HG02798 (cell line): ENCODE results near the gene TKT.

ENCODE experiments used
- ATAC-seq: cut with Tn5 transposase; IDR thresholded peaks from one replicate; pipeline ENCODE4 v1.9.1; 2021; ENCODE audit warnings: mild to moderate bottlenecking; ENCODE audit not compliant: unreplicated experiment, poor library complexity

The TKT gene

DNA sequence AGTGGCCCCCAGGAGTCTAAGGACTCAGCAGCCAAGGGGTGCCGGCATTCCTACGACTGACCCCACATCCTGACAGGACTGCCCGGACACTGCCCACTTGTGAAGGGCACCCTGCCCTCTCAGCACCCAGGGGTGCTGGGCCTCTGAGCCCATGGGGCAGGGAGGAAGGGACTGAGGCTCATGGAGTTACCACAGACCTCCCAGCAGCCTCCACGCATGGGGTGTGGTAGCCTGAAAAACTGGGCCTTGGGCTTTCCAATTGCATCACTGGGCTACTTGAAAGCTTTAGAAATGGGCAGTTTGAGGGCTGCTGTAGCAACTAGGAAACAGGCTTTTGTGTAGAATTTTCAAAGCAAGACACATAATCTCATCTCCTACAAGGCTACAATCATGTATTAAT lies 13.2 kb downstream of the TKT start:
- ATAC-seq = no peak

DNA sequence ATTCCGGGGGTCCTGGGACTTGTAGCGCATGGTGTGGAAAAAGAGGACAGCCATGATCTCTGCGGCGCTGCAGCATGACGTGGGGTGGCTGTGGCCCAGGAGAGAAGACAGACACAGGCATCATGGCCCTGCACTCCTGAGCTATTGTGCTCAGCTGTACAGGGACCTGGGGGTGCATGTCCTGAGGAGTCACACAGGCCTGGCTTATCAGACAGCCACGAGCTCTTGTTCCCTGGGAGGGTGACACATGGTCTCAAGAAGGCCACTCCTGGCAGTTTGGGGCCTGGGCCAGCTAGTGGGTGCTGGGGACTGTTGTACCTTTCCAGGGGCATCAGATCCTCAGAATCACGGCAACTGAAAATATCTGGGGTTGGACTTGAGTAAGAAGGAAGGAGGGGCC lies 13.7 kb downstream of the TKT start:
- no peak for ATAC-seq

DNA sequence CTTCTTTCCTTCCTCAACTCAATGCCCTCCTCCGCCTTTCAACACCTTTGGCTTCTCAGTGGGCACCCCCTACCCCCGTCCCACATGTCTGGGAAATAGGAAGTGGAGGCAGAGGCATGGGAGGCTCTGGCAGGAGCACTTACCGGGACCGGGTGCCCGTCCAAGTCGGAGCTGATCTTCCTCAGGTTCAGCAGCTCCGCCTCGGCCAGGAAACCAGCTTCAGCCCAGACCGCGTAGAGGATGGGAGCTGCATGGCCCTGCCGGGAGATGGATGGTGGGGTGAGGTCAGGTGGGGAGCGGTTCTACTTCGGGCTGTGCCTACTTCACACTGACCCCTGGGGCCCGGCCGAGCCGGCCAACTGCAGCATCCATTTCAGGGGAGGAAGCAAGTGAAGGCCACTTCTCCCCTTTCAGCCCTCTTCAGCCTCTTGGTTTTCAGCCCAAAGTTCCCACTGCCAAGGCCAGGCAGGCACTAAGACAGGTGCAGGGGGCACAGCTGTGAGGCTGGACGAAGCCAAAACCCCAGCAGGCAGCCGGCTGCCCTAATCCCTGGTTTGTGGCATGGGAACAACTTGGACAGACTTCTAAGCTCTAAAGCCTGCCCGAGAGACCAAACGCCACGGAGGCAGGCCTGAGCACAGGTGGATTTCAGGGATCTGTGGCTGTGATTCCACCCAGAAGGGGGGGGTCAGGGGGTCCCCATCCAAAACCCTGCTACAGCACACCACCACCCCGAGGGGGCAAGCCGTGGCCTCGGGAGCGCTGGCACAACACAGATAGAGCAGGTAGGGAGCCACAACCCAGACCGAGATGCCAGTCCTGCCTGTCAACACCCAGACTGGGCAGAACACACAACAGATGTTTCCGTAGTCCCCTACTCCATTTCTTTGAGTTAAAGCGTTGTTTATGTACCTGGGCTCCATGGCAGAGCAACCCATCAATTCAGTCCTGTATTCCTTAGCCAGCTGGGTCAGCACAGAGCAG lies 14.5 kb downstream of the TKT start:
- ATAC-seq = no peak

DNA sequence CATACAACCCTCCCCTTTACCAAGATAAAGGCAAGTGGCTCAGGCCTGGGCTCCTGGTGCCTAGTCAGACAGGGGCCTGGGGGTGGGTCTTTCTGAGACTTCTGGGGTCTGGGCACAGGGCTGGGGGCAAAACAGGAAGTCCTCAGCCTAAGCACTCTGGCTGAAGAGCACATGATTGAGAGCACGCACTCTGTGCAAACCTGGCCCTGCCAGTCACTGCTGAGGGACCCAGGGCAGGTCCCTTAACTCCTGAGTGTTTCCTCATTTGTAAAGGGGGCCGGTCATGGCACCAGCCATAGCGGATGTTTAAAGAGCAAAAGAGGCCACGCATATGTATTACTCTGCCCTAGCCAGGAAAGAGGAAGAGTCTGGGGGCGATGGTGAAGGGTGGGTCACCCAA lies 16.0 kb downstream of the TKT start:
- ATAC-seq = no peak

DNA sequence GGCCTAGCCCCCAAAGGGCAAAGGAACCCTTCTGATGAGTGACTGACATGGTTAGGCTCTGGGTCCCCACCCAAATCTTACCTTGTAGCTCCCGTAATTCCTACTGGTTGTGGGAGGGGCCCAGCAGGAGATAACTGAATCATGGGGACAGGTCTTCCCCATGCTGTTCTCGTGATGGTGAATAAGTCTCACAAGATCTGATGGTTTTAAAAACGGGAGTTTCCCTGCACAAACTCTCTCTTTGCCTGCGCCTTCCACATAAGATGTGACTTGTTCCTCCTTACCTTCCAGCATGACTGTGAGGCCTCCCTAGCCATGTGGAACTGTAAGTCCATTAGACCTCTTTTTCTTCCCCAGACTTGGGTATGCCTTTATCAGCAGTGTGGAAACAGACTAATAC lies 16.9 kb downstream of the TKT start:
- ATAC-seq = no peak

DNA sequence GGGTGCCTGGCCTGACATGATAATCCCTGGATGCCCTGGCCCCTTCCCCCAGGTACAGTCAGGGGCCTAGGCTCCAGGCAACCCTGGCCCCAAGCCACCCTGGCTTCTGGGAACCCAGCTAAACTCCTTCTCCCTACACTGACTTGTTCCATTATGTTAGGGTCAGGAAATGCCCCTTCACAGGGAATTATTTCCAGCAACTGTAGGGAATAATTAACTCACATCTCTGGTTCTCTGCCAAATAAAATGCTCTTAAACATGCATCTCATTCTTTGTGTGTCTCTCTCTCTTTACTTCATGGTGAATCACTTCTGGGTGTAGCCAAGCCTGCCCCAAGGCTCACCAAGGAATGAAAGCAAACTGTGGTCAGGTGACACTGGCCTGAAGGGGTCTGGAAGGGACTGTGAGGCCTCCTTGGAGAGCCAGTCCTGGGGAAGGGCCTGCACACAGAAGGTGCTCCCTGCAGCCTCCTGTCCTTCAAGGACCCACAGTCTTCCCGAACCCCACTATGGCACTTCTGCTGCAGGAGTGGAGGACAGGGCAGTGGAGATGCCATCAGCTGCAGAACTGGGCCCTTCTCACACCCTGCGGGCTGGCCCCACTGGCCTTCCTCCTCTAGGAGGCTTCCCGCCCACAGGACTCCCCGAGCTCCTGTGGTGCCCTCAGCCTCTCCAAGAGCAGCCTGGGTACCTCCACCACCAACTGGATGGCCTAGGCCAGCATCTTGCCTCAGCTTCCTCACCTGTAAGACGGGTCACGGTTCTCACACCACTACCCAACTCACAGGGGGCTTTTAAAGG lies 17.6 kb downstream of the TKT start:
- no peak for ATAC-seq

DNA sequence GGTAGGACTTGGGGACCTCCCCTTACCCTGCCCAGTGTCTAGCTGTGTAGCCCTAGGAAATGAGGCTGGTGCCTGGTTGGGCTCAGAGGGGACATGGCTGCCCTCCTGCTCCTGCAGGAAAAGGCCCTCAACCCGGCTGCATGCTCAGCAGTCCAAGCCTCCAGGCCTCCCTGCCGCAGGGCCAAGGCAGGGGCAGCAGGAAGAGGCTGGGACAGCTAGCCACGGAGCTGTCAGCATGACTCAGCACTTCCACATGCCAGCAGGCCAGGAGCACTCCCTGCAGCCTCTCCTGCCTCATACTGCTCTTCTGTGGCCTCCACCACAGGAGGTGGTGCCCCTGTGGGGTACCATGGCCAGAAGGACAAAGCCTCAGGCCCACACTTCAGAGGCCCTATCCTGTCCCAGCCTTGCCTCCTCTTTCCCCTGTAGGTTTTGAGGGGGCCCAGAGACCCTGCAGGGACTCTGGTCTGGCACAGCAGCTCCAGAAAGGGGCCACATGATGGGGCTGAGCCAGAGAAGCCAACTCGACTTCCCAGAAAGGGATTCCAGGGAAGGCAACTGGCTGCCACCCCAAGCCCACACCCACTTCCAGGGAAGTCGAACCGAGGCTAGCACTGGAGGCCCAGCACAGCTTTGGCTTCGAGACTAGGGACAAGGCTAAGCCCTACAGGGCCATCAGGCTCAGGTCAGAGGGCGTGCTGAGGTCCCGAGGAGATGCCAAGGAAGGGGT lies 19.5 kb downstream of the TKT start:
- no peak for ATAC-seq

DNA sequence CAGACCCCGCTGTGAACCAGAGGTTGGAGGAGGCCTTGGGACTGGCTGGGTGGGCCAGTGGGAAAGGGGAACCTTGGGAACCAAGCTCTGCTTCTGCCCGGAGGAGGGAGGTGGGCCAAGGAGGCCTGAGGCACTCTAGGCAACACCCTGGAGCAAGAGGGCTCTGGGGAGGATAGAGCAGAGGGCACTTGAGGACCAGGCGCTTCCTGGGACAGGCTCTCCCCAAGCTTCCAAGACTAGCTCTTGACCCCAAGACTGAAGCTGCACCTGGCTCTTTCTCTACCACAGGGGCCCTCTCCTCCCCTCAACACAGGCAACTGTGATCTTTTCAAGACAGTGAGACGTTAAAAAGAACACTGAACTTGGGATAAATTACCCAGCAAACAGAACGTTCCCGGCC lies 20.3 kb downstream of the TKT start:
- ATAC-seq = no peak

DNA sequence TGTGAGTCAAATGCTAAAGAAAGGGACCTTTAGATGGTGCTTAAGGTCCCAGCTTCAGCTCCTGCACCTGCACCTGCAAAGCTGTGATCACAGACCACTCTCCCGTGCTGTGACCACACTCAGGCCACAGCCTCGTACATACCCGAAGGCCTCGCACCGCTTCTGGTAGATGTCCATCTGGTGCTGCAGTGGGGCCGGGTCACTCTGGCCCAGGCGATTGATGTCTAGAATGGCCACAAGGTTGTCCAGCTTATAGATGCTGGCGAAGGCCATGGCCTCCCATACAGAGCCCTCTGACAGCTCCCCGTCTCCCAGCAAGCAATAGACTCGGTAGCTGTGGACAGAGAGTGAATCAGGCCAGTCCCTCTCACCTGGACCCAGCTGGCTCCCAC lies 21.0 kb downstream of the TKT start:
- ATAC-seq = no peak

DNA sequence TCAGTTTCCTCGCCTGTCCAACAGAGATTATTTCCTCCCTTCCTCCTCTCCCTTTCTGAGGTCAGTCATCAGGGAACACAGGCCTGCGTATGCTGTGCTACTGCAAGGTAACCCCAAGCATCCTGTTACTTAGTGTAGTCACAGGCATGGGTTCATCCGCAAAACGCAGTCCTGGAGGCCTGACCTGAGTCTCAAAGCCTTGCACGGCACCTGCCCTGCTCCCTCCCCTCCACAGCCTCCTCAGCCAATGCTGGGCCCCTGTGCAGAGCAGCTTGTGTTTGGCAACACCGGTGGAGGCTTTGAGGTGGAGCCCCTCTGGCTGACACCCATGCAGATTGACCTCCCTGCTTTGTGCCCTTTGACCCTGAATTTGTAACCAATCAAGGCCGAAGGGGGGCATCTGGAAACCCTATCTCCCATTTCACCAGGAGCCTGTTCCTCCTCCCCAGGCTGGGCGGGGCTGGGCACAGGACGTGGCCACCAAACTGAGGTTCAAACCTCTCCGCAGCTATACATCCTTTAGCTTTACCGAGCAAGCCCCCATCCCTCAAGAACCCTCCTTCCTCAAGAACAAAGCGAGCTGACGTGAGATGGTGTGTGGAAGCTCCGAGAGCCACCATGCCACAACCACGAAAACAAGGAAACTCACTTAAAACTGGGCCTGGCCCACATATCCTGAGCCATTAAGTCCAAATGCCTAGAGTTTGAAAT lies 21.5 kb downstream of the TKT start:
- no peak for ATAC-seq

DNA sequence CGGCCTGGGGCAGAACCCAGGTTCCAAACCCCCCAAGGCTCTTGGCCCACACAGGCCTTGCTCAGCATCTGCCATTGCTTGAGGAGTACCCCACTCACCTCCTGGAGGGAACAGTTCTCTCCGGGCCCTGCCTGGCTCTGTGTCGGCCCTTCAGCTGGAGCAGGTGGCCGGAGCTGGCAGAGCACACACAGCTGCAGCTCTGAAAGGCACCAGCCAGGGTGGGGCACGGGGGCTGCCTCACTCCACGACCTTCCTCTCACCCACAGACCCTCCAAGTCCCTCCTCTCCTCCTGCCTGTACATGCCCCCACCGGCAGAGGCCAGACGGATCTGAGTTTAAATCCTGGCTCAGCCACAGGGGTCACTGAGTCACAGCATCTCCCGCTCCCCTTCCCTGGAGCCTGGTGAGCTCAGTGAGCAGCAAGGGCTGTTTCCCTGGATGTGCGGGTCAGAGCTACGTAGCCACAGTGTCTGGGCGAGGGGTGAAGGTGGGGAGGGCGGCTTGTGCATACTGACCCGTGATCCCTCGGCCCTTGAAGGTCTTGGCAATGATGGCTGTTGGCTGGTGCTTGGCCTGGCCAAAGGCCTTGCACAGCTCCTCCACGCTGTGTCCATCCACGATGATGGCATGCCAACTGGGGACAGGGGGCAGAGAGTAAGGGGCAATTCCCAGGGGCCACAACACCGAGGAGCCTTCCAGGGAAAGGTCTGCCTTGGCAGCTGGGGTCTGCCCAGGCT lies 23.0 kb downstream of the TKT start:
- no peak for ATAC-seq

DNA sequence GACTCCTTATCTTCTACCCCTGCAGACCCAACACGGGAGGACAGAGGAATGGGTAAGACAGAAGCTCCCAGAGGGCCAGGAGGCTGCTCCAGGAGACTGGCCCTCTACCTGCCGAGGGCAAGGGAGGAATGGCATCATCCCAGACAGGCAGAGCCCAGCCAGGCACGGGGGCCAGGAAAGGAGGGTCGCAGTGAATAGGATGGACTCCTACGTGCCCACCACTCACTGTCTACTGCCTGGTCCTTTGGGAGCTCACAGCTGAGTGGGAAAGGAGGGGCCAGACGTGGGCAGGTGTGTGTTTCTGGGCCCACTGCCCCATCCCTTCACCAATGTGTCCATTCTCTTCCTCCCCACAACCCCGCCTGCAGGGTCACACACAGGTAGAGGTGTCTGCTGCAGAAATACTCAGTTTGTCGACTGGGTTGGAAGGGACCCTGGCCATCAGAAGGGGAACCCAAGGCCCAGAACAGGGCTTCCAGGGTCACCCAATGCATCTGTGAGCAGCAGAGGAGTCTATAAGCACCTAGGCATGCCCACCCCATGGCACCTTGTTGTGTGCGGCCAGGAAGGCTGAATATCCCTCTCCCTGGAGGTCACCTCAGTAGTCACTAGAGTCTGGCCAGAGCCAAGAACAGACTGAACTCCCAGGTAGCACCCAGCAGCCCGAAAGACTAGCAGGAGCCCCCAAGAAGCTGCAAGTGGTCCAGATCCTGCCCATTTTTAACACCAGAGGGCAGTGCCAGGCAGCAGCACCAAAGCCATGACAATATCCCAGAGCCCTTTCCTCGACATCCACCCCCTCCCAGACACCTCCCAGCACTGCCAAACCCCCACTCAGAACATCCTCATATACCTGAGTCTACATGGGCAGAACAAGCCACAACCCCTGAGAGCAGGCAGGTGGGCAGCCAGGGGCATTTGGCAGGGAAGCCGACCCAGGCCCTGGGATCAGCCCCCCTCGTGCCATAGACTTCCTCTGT lies 24.0 kb downstream of the TKT start:
- no peak for ATAC-seq

DNA sequence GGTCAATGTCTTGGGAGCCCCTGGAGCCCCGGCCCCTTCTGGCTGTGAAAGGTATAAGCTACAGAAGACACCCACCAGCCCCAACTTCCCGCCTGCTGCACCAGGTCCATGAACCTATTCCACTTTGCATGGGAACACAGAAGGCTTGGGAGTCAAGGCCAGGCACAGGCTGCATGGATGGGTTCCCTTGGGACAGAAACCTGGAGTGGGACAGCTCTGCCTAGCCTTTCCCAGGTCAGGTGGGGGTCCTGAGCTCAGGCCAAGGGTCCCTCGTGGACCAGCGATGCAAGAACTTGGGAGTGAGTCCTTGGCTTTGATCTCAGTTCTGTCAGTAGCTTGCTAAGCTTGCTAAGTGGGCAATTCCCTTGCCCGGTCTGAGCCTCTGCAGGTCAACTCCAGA lies 25.0 kb downstream of the TKT start:
- no peak for ATAC-seq

DNA sequence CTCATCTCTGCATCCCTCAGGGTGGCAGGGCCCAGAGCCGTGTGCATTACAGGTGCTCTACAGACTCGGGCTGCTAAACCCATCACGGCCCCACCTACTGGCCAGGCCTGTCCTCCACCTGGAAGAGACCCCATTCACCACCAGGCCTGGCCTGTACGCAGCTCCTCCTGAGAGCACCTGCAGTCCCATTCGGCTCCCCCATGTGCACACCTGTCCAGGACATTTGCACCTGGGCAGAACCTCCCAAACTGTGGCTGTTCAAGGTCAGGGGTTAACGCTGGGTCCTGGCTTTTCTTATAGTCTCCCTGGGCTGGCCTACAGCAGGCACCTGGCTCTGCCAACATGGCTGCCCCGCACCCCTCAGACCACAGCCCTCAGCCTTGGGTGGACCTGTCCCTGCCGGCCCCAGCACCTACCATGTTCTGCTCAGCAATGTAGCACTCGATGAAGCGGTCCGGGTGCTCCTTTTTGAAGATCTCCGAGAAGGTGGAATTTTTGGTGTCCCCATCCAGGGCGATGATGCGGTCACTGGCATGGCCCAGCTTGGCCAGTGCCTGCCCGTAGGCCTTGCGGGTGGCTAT lies 25.7 kb downstream of the TKT start:
- ATAC-seq = no peak

DNA sequence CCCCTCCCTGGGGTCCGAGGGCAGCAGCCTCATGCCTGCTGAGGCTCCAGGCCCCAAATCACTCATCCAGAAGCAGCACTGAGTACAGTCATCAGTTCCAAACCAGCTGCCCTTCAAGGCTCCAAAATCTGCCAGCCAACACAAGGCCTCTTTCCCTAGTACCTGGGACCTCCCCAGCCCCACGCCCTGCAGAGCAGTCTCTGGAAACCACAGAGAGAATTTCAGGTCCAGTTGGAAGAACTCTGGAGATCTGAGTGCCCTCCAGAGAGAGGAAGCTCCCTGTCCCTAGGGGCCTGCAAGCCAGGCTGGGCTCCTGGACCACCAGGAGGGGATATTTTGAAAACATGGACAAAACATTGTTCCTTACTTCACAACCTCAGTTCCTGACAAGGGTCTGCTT lies 26.2 kb downstream of the TKT start:
- ATAC-seq = no peak

DNA sequence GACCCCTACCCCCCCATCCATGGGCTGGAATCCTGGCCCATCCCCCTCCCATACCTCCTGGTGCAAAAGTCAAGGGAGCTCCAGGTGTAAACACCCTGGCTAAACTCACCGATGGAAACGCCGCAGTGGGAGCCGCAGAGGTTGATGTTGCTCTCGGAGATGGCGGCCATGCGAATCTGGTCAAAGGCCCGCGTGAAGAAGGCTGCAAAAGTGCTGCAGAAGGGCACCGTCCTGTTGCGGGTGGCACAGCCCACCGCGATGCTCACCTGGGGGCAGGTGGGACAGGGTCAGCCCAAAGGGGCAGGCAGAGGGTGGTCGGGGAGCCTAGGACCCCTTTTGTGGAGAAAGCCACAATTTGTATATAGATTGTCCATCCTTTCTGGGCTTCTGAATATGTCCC lies 26.7 kb downstream of the TKT start:
- no peak for ATAC-seq

DNA sequence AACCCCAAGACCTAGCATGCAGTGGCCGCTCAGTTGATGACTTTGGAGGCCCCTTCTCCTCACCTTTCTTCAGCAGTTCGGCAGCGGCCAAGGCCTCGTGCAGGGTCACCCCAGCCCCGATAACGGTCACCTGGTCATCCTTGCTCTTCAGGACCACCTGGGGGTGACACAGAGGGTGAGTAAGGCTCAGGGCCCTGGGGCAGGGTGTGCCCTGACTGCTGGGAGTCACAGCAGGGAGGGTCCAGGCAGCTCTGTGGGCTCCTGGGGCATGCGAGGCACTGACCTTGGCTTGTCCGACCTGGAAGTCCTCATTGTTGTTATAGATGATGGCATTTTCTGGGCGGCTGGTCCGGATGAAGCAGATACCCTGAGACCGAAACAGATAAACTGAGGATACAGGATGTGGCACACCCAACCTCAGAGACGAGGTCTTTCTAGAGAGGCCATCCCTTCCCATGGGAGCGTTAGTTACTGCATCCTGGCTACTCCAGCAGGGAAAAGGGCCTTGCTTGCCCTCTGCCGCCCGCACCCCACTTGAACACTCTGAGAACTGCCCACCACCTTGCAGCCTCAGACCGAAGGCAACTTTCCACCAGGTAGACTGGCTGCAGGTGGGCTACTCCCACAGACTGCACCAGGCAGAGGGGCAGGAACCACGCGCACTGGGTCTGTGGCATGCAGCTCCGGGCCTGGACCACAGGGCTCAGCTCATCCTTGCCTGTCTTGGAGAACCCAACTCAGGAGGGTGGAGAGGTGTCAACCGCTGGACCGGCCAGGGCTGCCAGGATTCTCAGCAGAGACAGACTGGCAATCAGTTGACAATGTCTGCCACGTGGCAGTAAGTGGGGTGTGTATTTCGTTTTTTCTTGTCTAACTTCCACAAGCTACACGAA lies 27.6 kb downstream of the TKT start:
- ATAC-seq = no peak
